Activated CD8-positive, alpha-beta T cell treated with anti-CD3 and anti-CD28 coated beads for 36 hours (primary cell): ENCODE results near the gene RAD51B. TPM values are rescaled to one million over a fixed set of nuclear protein-coding genes. Genes with fewer than 3 reads are reported as not detected.

ENCODE experiments used
- ATAC-seq: fragments of 200-7000 bp; cut with Tn5 transposase; one replicate; pipeline ENCODE4 v1.10.0; 2021; ENCODE audit warnings: mild to moderate bottlenecking, moderate library complexity
- CTCF ChIA-PET: fragments of 350-600 bp; sonication (Branson Sonifier 250); formaldehyde crosslinking; loops from one replicate; lab custom pipeline; 2021; ENCODE audit warnings: antibody characterized with exemption; lab: Charles Lee
- POLR2A ChIA-PET: fragments of 350-600 bp; sonication (Branson Sonifier 250); formaldehyde crosslinking; loops from one replicate; lab custom pipeline; 2021; ENCODE audit warnings: antibody characterized with exemption; lab: Charles Lee
- DNase-seq: peaks from one replicate; pipeline ENCODE4 v3.0.0-alpha.2; 2020
- H3K27ac Mint-ChIP-seq: one replicate; pipeline ENCODE4 v1.8.0; 2021; ENCODE audit warnings: mild to moderate bottlenecking, mixed read lengths
- H3K27me3 Mint-ChIP-seq: one replicate; pipeline ENCODE4 v1.8.0; 2021; ENCODE audit warnings: mixed read lengths
- H3K36me3 Mint-ChIP-seq: one replicate; pipeline ENCODE4 v1.8.0; 2021; ENCODE audit warnings: low read depth, mixed read lengths
- H3K4me1 Mint-ChIP-seq: one replicate; pipeline ENCODE4 v1.8.0; 2021; ENCODE audit warnings: low read depth, mixed read lengths
- H3K4me3 Mint-ChIP-seq: one replicate; pipeline ENCODE4 v1.8.0; 2021; ENCODE audit warnings: mild to moderate bottlenecking, moderate library complexity, mixed read lengths
- H3K9me3 Mint-ChIP-seq: one replicate; pipeline ENCODE4 v1.8.0; 2021; ENCODE audit warnings: mixed read lengths
- CTCF ChIP-seq: fragments of 200-600 bp; IDR thresholded peaks from one replicate; pipeline ENCODE4 v1.8.0; 2022; ENCODE audit warnings: antibody characterized with exemption, mild to moderate bottlenecking
- intact Hi-C: fragments of 100-400 bp; cut with micrococcal nuclease; formaldehyde crosslinking; loops from one replicate; pipeline ENCODE4 v1.10.0; 2022
- total RNA-seq, 2 experiments: library from RNA; stranded (reverse); gene quantifications; one replicate each; pipeline ENCODE4 v1.2.3, GENCODE V29; 2021

Gene RAD51B
- total RNA-seq, 2 experiments from 2014 or later = 38.2 to 40.6 TPM

GRCh38 chr14:68397371-68397811, 577.8 kb downstream of the RAD51B start:
- Mint-ChIP-seq H3K4me3 (no peak overlapping the region), H3K27ac (no peak overlapping the region), H3K27me3 (no peaks in the 10 kb centered on the region), H3K36me3 (no peaks in the 10 kb centered on the region), H3K9me3 (no peaks in the 10 kb centered on the region), H3K4me1 (peaks cover 15% of the 10 kb centered on the region)
- DNase-seq (no peak), ATAC-seq (no peak)
- POLR2A ChIA-PET = interaction anchor here (1.2 kb wide), 1 partner anchor 86 kb away, joined by 3 read pairs; no protein-coding TSS in a partner anchor
- intact Hi-C loops = no loop called here
- no peak for TF ChIP-seq CTCF
- CTCF ChIA-PET = interaction anchor here (1.3 kb wide), 1 partner anchor 446 kb away, joined by 3 read pairs; no protein-coding TSS in a partner anchor

- ATAC-seq (no peak), DNase-seq (no peak)
- H3K27me3 Mint-ChIP-seq = no peaks in the 10 kb centered on the region
- H3K9me3 Mint-ChIP-seq = no peaks in the 10 kb centered on the region
- H3K36me3 Mint-ChIP-seq = no peaks in the 10 kb centered on the region
- no peak for TF ChIP-seq CTCF
- intact Hi-C loops = no loop called here
- H3K4me1 Mint-ChIP-seq = peaks cover 15% of the 10 kb centered on the region
- no peak overlapping the region for H3K4me3 Mint-ChIP-seq
- POLR2A ChIA-PET = interaction anchor here (1.2 kb wide), 1 partner anchor 85 kb away, joined by 3 read pairs; no protein-coding TSS in a partner anchor
- H3K27ac Mint-ChIP-seq = no peak overlapping the region
- CTCF ChIA-PET = interaction anchor here (1.3 kb wide), 1 partner anchor 446 kb away, joined by 3 read pairs; no protein-coding TSS in a partner anchor
These were observed 578.2 kb downstream of the RAD51B start for GRCh38 chr14:68397822-68398221.

GRCh38 chr14:68398370-68398769, 578.8 kb downstream of the RAD51B start:
- no peaks in the 10 kb centered on the region for H3K36me3 Mint-ChIP-seq
- H3K27me3 Mint-ChIP-seq = no peaks in the 10 kb centered on the region
- intact Hi-C loops = no loop called here
- DNase-seq = no peak
- CTCF ChIA-PET = no interaction called here
- H3K4me3 Mint-ChIP-seq = no peak overlapping the region
- H3K9me3 Mint-ChIP-seq = no peaks in the 10 kb centered on the region
- POLR2A ChIA-PET = interaction anchor here (0.9 kb wide), 1 partner anchor 11 kb away, joined by 4 read pairs; no protein-coding TSS in a partner anchor
- TF ChIP-seq CTCF = no peak
- peaks cover 18% of the 10 kb centered on the region for H3K4me1 Mint-ChIP-seq
- no peak for ATAC-seq
- H3K27ac Mint-ChIP-seq = no peak overlapping the region

GRCh38 chr14:68399971-68400370, 580.4 kb downstream of the RAD51B start:
- TF ChIP-seq CTCF = no peak
- Mint-ChIP-seq H3K36me3 (no peaks in the 10 kb centered on the region), H3K4me3 (no peak overlapping the region), H3K27ac (no peak overlapping the region), H3K9me3 (no peaks in the 10 kb centered on the region), H3K27me3 (no peaks in the 10 kb centered on the region), H3K4me1 (peaks cover 34% of the 10 kb centered on the region)
- ChIA-PET CTCF (interaction anchor here (1.5 to 1.6 kb wide), 2 partner anchors 9 to 10 kb away, joined by 4 read pairs; no protein-coding TSS in a partner anchor), POLR2A (interaction anchor here (0.6 kb wide), 1 partner anchor 149 kb away, joined by 3 read pairs; no protein-coding TSS in a partner anchor)
- no peak for ATAC-seq
- DNase-seq = no peak
- intact Hi-C loops = no loop called here

- Mint-ChIP-seq H3K27ac (peak overlapping the region; percentile 74), H3K9me3 (no peaks in the 10 kb centered on the region), H3K36me3 (no peaks in the 10 kb centered on the region), H3K4me1 (peaks cover 39% of the 10 kb centered on the region), H3K27me3 (no peaks in the 10 kb centered on the region), H3K4me3 (no peak overlapping the region)
- DNase-seq (no peak), ATAC-seq (no peak)
- ChIA-PET CTCF (interaction anchor here (1.3 kb wide), 1 partner anchor 443 kb away, joined by 4 read pairs; no protein-coding TSS in a partner anchor), POLR2A (interaction anchor here (1.5 kb wide), 1 partner anchor 8 kb away, joined by 3 read pairs; no protein-coding TSS in a partner anchor)
- TF ChIP-seq CTCF = no peak
- intact Hi-C loops = no loop called here
These were observed 581.7 kb downstream of the RAD51B start for GRCh38 chr14:68401317-68401716.
